ENCODE measurements around the gene REXO5. TPM values are rescaled to one million over a fixed set of nuclear protein-coding genes. Genes with fewer than 3 reads are reported as not detected.

The REXO5 gene
- total and polyA plus RNA-seq, 9 of the 15 experiments (the other 6 are each of a cell fraction or from before 2014, with no cell fraction given) = 10.5 to 45.1 (median 25.4) TPM

DNA sequence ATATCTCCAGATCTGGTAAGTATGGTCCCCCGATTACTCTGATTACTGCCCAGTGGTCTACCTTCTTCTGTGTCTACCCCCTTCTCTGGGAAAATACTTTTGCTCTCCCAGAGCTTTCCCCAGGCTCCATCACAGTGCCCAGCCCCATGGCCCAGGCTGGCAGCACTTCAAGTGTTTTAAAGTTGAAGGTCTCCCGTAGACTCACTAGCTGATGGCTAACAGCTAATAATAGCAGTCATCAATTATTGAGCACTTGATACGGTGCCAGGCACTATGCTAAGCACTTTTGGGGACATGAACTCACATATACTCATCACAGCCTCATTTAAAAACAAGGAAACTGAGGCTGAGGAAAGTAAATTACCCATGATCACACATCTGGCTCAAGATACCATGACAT, 60.5 kb downstream of the REXO5 start (continued):
- TF ChIP-seq, protein P1, sequence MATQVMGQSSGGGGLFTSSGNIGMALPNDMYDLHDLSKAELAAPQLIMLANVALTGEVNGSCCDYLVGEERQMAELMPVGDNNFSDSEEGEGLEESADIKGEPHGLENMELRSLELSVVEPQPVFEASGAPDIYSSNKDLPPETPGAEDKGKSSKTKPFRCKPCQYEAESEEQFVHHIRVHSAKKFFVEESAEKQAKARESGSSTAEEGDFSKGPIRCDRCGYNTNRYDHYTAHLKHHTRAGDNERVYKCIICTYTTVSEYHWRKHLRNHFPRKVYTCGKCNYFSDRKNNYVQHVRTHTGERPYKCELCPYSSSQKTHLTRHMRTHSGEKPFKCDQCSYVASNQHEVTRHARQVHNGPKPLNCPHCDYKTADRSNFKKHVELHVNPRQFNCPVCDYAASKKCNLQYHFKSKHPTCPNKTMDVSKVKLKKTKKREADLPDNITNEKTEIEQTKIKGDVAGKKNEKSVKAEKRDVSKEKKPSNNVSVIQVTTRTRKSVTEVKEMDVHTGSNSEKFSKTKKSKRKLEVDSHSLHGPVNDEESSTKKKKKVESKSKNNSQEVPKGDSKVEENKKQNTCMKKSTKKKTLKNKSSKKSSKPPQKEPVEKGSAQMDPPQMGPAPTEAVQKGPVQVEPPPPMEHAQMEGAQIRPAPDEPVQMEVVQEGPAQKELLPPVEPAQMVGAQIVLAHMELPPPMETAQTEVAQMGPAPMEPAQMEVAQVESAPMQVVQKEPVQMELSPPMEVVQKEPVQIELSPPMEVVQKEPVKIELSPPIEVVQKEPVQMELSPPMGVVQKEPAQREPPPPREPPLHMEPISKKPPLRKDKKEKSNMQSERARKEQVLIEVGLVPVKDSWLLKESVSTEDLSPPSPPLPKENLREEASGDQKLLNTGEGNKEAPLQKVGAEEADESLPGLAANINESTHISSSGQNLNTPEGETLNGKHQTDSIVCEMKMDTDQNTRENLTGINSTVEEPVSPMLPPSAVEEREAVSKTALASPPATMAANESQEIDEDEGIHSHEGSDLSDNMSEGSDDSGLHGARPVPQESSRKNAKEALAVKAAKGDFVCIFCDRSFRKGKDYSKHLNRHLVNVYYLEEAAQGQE (IDR thresholded peaks at IDR 0.05; ENCODE audit: borderline replicate concordance) = no peak
- TF ChIP-seq, protein P1 (CRISPR knock-in tag; IDR thresholded peaks at IDR 0.05; ENCODE audit: low read depth) = no peak
- TF ChIP-seq ZNF134 (CRISPR knock-in tag; conservative IDR thresholded peaks at IDR 0.05) (no peak), ZNF384 (IDR thresholded peaks at IDR 0.05; ENCODE audit: low read depth, low read length) (no peak), ELF1 (tag; IDR thresholded peaks at IDR 0.05) (no peak), POLR2AphosphoS5 (IDR thresholded peaks at IDR 0.05; ENCODE audit: control insufficient read depth, insufficient read depth, low read depth, low read length) (no peak), RUNX1 (IDR thresholded peaks at IDR 0.05; ENCODE audit: low read depth) (no peak)
